ENCODE measurements around the gene ASCC3.

The ASCC3 gene

DNA sequence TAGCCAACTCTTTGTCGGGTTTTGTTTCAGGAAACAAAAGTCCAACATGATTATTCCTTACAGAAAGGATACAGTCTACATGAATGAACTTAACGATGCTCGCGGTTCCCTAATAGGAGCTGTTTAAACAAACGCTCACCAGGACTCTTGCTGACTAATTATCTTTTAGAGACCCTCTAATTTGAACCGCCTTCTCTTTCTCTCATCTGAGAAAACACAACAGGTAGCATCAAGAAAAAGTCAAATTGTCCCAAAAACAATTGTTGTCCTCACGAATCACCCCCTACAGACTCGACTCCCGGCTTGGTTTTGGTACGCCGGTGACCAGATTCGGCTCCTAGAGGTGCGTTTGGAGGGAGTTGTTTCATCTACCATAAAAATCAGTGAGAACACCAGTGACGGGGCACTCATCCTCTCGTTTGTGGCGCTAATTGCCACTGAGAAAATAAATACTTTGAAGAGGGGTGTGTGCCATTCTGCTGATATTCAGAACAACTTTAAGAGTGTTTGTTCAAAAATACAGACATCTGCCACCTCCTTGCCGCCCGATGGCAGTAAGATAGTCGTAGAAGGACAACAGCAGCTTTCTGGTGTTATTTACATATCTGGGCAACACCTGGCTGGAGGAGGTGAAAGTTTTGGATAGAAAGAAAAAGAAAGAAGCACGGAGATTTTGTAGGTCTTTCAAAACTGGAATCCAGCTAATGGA, 415.3 kb downstream of the ASCC3 start:
- no peak overlapping the region for H3K4me3 ChIP-seq (ENCODE audit: low read length in 2 of 2)
- no peak overlapping the region for H3K9ac ChIP-seq (ENCODE audit: low read length in 2 of 2)
- H3K4me1 ChIP-seq (ENCODE audit: control insufficient read depth, insufficient read depth, low read length), result peaks cover 10% of the 10 kb centered on the region
- H3K9me3 ChIP-seq (ENCODE audit: control insufficient read depth in 2 of 2, low read length in 2 of 2), result peaks cover 0 to 8% of the 10 kb centered on the region in 2 donors
- H3K27me3 ChIP-seq (ENCODE audit: control insufficient read depth in 1 of 2, insufficient read depth in 2 of 2, low read length in 2 of 2), result peaks cover 88 to 96% of the 10 kb centered on the region in 2 donors
- H3K36me3 ChIP-seq (ENCODE audit: control insufficient read depth in 2 of 2, insufficient read depth in 2 of 2, low read length in 2 of 2), result no peaks in the 10 kb centered on the region
- H3K27ac ChIP-seq (ENCODE audit: low read length), result no peak overlapping the region

DNA sequence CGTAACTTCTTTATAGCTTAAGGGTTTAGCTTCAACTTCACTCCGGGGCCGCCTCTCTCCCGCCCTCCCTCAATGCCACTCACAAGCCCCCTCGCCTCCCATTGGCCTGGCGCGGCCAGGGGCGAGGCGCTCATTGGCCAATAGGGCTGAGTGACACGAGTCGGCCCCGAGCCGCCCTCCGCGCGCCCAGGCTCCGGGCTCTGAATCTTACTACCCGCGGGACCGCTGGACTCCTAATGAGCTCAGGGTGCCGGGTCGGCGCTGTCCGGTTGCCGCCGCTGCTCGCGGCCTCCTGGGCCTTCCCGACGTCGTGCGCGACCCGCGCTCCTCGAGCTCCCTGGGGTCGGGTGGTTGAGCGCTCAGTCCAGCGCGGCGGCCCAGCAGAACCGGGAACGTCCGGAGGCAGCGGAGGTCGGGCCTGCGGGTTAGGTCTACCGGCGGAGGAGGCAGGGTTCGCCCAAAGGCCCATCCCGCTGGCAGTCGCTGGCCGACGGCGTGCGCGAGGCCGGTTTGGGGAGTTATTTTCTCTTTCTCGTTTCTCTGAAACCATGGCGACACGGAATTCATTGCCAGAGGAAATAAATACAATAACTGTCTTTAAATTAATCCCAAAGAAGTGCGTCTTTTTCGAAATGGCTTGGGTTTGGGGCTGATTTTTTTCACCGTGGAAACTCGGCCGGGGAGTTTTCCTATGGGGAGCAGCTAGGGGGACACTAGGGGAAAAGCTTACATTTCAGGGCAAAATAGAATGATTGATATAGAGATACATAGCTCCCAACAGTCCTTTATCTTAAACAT, 416.0 kb downstream of the ASCC3 start, which contains the start of gene SIM1:
Gene SIM1, minus strand, starts transcription at position 19 of the 798 bp plus-strand sequence. CDS start 1,453 bp downstream, outside the sequence.
- no peaks in the 10 kb centered on the region for H3K36me3 ChIP-seq (ENCODE audit: control insufficient read depth in 2 of 2, insufficient read depth in 2 of 2, low read length in 2 of 2)
- H3K9ac ChIP-seq (ENCODE audit: low read length in 2 of 2), result no peak within 1 kb of the TSS
- peaks cover 89 to 96% of the 10 kb centered on the region in 2 donors for H3K27me3 ChIP-seq (ENCODE audit: control insufficient read depth in 1 of 2, insufficient read depth in 2 of 2, low read length in 2 of 2)
- H3K9me3 ChIP-seq (ENCODE audit: control insufficient read depth in 2 of 2, low read length in 2 of 2), result peaks cover 0 to 8% of the 10 kb centered on the region in 2 donors
- no peak within 1 kb of the TSS for H3K27ac ChIP-seq (ENCODE audit: low read length)
- peak within 1 kb of the TSS in 1 of 2 donors; percentile 35 for H3K4me3 ChIP-seq (ENCODE audit: low read length in 2 of 2)
- H3K4me1 ChIP-seq (ENCODE audit: control insufficient read depth, insufficient read depth, low read length), result peaks cover 10% of the 10 kb centered on the region

DNA sequence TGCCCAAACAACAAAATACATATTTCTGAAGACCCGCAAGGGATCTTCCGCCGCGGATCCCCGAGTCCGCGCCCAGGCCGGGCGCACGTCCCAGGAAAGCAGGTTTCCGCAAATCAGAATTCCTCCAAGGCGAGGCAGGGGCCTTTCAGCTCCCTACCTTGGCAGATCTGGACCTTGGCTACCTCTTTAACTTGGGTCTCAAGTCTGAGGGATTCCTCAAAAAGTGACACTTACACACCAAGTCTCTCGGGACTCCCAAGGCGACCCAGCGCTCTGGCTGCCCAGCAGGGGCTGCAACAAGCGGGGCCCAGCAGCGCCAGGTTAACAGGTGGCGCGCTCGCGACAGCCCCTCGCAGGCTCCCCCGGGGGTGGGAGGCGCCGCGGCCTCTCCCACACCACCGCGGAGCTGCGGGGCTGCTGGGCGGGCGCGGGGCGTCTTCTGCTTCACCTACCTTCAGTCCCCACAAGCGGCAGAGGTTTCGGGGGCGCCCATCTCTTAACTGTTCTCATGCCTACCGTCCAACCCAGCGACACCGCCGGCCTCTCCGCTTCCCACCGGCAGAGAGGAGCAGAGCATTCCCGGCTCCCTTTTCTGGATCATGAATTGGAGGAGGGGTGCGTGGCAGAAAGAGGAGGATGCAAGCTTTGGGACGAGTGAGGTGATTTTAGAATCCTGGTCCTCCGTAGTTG, 416.8 kb downstream of the ASCC3 start:
- Histone ChIP-seq H3K36me3 (ENCODE audit: control insufficient read depth in 2 of 2, insufficient read depth in 2 of 2, low read length in 2 of 2) (no peaks in the 10 kb centered on the region), H3K9me3 (ENCODE audit: control insufficient read depth in 2 of 2, low read length in 2 of 2) (peaks cover 0 to 8% of the 10 kb centered on the region in 2 donors), H3K27ac (ENCODE audit: low read length) (no peak overlapping the region), H3K9ac (ENCODE audit: low read length in 2 of 2) (no peak overlapping the region), H3K4me1 (ENCODE audit: control insufficient read depth, insufficient read depth, low read length) (peaks cover 10% of the 10 kb centered on the region), H3K4me3 (ENCODE audit: low read length in 2 of 2) (peak overlapping the region in 1 of 2 donors; percentile 35), H3K27me3 (ENCODE audit: control insufficient read depth in 1 of 2, insufficient read depth in 2 of 2, low read length in 2 of 2) (peaks cover 86 to 96% of the 10 kb centered on the region in 2 donors)

DNA sequence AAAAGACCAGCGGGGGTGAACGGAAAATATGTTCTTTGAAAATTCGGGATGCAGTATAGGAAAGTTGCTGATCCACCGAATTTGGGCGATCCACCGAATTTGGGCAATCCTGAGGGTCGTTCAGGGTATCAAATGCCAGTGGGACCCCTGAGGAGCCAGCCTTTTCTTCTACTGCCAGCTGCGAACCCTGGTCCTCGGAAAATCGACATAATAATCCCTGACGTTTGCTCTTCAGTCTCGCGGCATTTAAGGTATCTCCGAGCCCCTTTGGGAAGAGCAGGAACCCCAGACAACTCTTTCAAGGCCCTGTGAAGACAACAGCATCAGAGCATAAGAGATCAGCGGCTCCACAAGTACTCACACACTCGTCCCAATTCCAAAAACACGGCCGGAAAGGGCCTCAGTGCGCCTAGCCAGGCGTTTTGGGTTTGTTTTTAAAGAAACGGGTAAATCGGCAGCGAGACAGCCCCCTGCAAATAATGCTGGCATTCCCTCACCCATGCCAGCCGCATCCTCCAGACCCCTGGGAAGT, 417.4 kb downstream of the ASCC3 start:
- no peaks in the 10 kb centered on the region for H3K36me3 ChIP-seq (ENCODE audit: control insufficient read depth in 2 of 2, insufficient read depth in 2 of 2, low read length in 2 of 2)
- H3K9ac ChIP-seq (ENCODE audit: low read length in 2 of 2), result no peak overlapping the region
- no peak overlapping the region for H3K27ac ChIP-seq (ENCODE audit: low read length)
- H3K4me1 ChIP-seq (ENCODE audit: control insufficient read depth, insufficient read depth, low read length), result peaks cover 10% of the 10 kb centered on the region
- peaks cover 0 to 8% of the 10 kb centered on the region in 2 donors for H3K9me3 ChIP-seq (ENCODE audit: control insufficient read depth in 2 of 2, low read length in 2 of 2)
- no peak overlapping the region for H3K4me3 ChIP-seq (ENCODE audit: low read length in 2 of 2)
- H3K27me3 ChIP-seq (ENCODE audit: control insufficient read depth in 1 of 2, insufficient read depth in 2 of 2, low read length in 2 of 2), result peaks cover 84 to 97% of the 10 kb centered on the region in 2 donors

DNA sequence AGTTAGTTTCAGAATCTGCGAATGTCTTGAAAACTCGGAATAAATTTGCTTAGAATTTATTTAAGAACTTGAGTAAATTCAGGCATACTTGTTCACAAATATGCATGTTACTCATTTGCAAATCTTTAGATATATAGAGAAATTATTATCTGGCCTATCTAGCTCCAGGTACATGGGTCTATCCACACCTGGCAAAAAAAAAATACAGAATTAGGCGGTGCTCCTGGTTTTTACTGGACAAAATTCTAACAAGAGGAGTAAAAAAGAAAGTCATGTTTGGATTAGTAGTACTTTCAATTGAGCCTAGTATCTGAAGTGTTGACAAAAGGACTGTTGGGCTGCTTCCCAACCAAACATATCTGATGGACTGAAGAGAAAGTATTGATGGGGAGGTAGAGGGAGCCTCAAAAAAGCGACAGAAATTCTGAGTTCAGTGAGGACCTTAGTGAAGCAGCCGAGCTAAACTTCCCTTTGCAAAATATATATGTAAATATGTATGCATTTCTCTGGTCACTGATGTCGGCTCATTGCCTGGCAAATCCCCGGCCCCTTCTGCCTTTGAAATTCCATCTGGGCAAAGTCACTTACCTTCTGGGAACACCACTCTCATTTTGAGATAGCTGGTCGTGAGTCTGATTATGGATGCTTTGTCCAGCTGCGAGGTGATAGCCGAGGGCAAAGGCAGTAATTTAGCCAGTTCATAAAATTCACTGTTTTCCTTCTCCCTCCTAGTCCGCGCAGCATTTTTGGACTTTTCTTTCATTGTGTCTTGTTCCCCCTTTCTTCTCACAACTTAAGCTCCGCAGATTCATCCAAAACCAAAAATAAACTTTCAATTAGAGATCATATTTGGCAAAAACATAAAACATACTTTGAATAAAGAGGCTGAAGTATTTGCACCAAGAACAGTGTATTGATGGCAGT, 418.2 kb downstream of the ASCC3 start:
- Histone ChIP-seq H3K9ac (ENCODE audit: low read length in 2 of 2) (no peak overlapping the region), H3K4me3 (ENCODE audit: low read length in 2 of 2) (no peak overlapping the region)

GRCh38 chr6:100461917-100462705, 419.0 kb downstream of the ASCC3 start:
- Histone ChIP-seq H3K9ac (ENCODE audit: low read length in 2 of 2) (no peak overlapping the region), H3K27me3 (ENCODE audit: control insufficient read depth in 1 of 2, insufficient read depth in 2 of 2, low read length in 2 of 2) (peaks cover 88 to 98% of the 10 kb centered on the region in 2 donors), H3K36me3 (ENCODE audit: control insufficient read depth in 2 of 2, insufficient read depth in 2 of 2, low read length in 2 of 2) (no peaks in the 10 kb centered on the region), H3K4me1 (ENCODE audit: control insufficient read depth, insufficient read depth, low read length) (peaks cover 11% of the 10 kb centered on the region), H3K27ac (ENCODE audit: low read length) (no peak overlapping the region), H3K4me3 (ENCODE audit: low read length in 2 of 2) (no peak overlapping the region), H3K9me3 (ENCODE audit: control insufficient read depth in 2 of 2, low read length in 2 of 2) (peaks cover 0 to 8% of the 10 kb centered on the region in 2 donors)

More for the DNA sequence above, 418.2 kb downstream of the ASCC3 start:
- Histone ChIP-seq H3K4me1 (ENCODE audit: control insufficient read depth, insufficient read depth, low read length) (peaks cover 13% of the 10 kb centered on the region), H3K27me3 (ENCODE audit: control insufficient read depth in 1 of 2, insufficient read depth in 2 of 2, low read length in 2 of 2) (peaks cover 88 to 98% of the 10 kb centered on the region in 2 donors), H3K27ac (ENCODE audit: low read length) (no peak overlapping the region), H3K36me3 (ENCODE audit: control insufficient read depth in 2 of 2, insufficient read depth in 2 of 2, low read length in 2 of 2) (no peaks in the 10 kb centered on the region), H3K9me3 (ENCODE audit: control insufficient read depth in 2 of 2, low read length in 2 of 2) (peaks cover 0 to 8% of the 10 kb centered on the region in 2 donors)

GRCh38 chr6:100461278-100461916, 419.7 kb downstream of the ASCC3 start:
- no peak overlapping the region for H3K4me3 ChIP-seq (ENCODE audit: low read length in 2 of 2)
- H3K9ac ChIP-seq (ENCODE audit: low read length in 2 of 2), result no peak overlapping the region
- peaks cover 0 to 7% of the 10 kb centered on the region in 2 donors for H3K9me3 ChIP-seq (ENCODE audit: control insufficient read depth in 2 of 2, low read length in 2 of 2)
- H3K4me1 ChIP-seq (ENCODE audit: control insufficient read depth, insufficient read depth, low read length), result peaks cover 11% of the 10 kb centered on the region
- H3K27me3 ChIP-seq (ENCODE audit: control insufficient read depth in 1 of 2, insufficient read depth in 2 of 2, low read length in 2 of 2), result peaks cover 87 to 98% of the 10 kb centered on the region in 2 donors
- no peaks in the 10 kb centered on the region for H3K36me3 ChIP-seq (ENCODE audit: control insufficient read depth in 2 of 2, insufficient read depth in 2 of 2, low read length in 2 of 2)
- no peak overlapping the region for H3K27ac ChIP-seq (ENCODE audit: low read length)

DNA sequence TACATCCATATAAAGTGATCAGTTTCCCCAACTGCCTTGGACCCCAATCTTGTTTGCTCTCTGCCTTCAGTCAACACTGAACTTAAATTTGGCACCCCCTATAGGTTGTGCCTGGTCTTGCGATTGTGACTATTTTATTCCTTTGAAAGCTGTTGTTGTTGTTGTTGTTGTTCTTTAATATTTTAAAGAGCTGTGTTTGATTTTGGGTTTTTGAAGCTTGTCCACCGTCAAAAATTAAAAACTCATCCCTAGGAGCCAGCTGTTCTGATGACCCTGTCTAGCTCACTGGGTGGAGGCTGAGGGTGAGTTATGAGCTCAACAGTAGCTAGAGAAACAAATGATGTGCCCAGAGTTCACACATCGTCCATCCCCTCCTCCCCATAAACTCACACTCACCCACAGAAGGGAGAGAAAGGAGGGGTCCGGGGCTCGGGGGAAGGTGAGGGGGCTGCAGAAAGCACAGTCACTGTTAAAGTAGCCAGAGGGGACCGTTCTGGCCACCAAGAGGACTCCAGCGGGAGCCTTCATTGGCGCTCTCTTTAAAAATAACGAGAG, 420.4 kb downstream of the ASCC3 start:
- H3K9ac ChIP-seq (ENCODE audit: low read length in 2 of 2), result no peak overlapping the region
- H3K36me3 ChIP-seq (ENCODE audit: control insufficient read depth in 2 of 2, insufficient read depth in 2 of 2, low read length in 2 of 2), result no peaks in the 10 kb centered on the region
- H3K4me1 ChIP-seq (ENCODE audit: control insufficient read depth, insufficient read depth, low read length), result peaks cover 11% of the 10 kb centered on the region
- no peak overlapping the region for H3K27ac ChIP-seq (ENCODE audit: low read length)
- H3K9me3 ChIP-seq (ENCODE audit: control insufficient read depth in 2 of 2, low read length in 2 of 2), result peaks cover 0 to under 1% of the 10 kb centered on the region in 2 donors
- H3K27me3 ChIP-seq (ENCODE audit: control insufficient read depth in 1 of 2, insufficient read depth in 2 of 2, low read length in 2 of 2), result peaks cover 87 to 98% of the 10 kb centered on the region in 2 donors
- H3K4me3 ChIP-seq (ENCODE audit: low read length in 2 of 2), result no peak overlapping the region

Data from stomach smooth muscle (tissue), 2 donors.